Sigmoid colon (tissue), 4 donors: Measurements from ENCODE around the gene TMEM129.

ENCODE experiments used
- CTCF ChIP-seq, 4 experiments: fragments of 450-650 bp in 3 of 4; fragments of 200-600 bp in 1 of 4; IDR thresholded peaks; one replicate each; pipeline ENCODE4 v1.5.1; 2016 to 2019; ENCODE audit warnings: antibody characterized with exemption in 4 of 4, mild to moderate bottlenecking in 3 of 4, moderate library complexity in 2 of 4
- EP300 ChIP-seq, 4 donors: sonication (generic); formaldehyde crosslinking; IDR thresholded peaks; one replicate each; pipeline ENCODE4 v1.6.1; 2017; ENCODE audit warnings: antibody characterized with exemption in 4 of 4
- POLR2A ChIP-seq, 2 donors: fragments of 450-650 bp; IDR thresholded peaks; one replicate each; pipeline ENCODE4 v1.6.1; 2016; ENCODE audit warnings: antibody characterized with exemption in 2 of 2, mild to moderate bottlenecking in 2 of 2, moderate library complexity in 2 of 2
- POLR2AphosphoS5 ChIP-seq, 4 donors: sonication (generic); formaldehyde crosslinking; IDR thresholded peaks; one replicate each; pipeline ENCODE4 v1.6.1; 2017; ENCODE audit warnings: antibody characterized with exemption in 4 of 4

GRCh38 chr4:1670279-1670678 lies 50.8 kb downstream of the TMEM129 start:
- TF ChIP-seq POLR2A (IDR thresholded peaks at IDR 0.05): no peak
- no peak for TF ChIP-seq CTCF (IDR thresholded peaks at IDR 0.05)
- TF ChIP-seq EP300 (IDR thresholded peaks at IDR 0.05): no peak
- TF ChIP-seq POLR2AphosphoS5 (IDR thresholded peaks at IDR 0.05): no peak
